Spleen (tissue), 11 donors: ENCODE results near the gene NUTM2D. TPM values are rescaled to one million over a fixed set of nuclear protein-coding genes. Genes with fewer than 3 reads are reported as not detected.
"Not testable (repeated sequence)": the region's sequence is repeated elsewhere in the genome, so short reads cannot be mapped to it uniquely, and the experiment has no call there.

Source experiments
- DNase-seq: peaks from one replicate; pipeline ENCODE4 v3.0.0-alpha.2; 2020
- H3K27ac ChIP-seq, 8 donors: fragments of 200-600 bp; sonication (generic) in 7 of 8; 1 replicate in 4 of 8; 2 replicates in 4 of 8; pipeline versions ENCODE4 v1.5.0 to v1.8.0; 2016 to 2021; ENCODE audit warnings: inconsistent platforms in 4 of 8, mild to moderate bottlenecking in 4 of 8, moderate library complexity in 1 of 8
- H3K27me3 ChIP-seq, 7 donors: fragments of 200-600 bp; sonication (generic) in 6 of 7; replicated peaks in 1 of 7; 1 replicate in 4 of 7; 2 replicates in 3 of 7; pipeline versions ENCODE4 v1.5.0 to v1.8.0; 2016 to 2021; ENCODE audit warnings: inconsistent platforms in 3 of 7, mild to moderate bottlenecking in 1 of 7
- H3K36me3 ChIP-seq, 6 donors: fragments of 200-600 bp; sonication (generic) in 5 of 6; 1 replicate in 4 of 6; 2 replicates in 2 of 6; pipeline versions ENCODE4 v1.5.0 to v1.8.0; 2016 to 2021; ENCODE audit warnings: inconsistent platforms in 2 of 6
- H3K4me1 ChIP-seq, 6 donors: fragments of 200-600 bp; sonication (generic) in 5 of 6; 1 replicate in 3 of 6; 2 replicates in 3 of 6; pipeline versions ENCODE4 v1.5.0 to v1.8.0; 2016 to 2021; ENCODE audit warnings: inconsistent platforms in 3 of 6
- H3K4me3 ChIP-seq, 8 donors: fragments of 200-600 bp; sonication (generic) in 7 of 8; 1 replicate in 4 of 8; 2 replicates in 4 of 8; pipeline versions ENCODE4 v1.5.0 to v1.8.0; 2016 to 2021; ENCODE audit warnings: inconsistent platforms in 4 of 8, mild to moderate bottlenecking in 4 of 8, moderate library complexity in 2 of 8
- H3K9me3 ChIP-seq, 8 donors: fragments of 200-600 bp; sonication (generic) in 7 of 8; 1 replicate in 4 of 8; 2 replicates in 4 of 8; pipeline versions ENCODE4 v1.5.0 to v1.8.0; 2016 to 2021; ENCODE audit warnings: inconsistent platforms in 4 of 8
- POLR2AphosphoS5 ChIP-seq, 3 donors: sonication (generic); formaldehyde crosslinking; IDR thresholded peaks; one replicate each; pipeline ENCODE4 v1.5.1; 2017; ENCODE audit warnings: antibody characterized with exemption in 3 of 3
- WGBS, 5 donors: extraction: QIAGEN DNeasy Blood & Tissue Kit in 3 of 5; methylation state at CpG; one replicate each; pipeline versions ENCODE4 v1.1.5 to v1.1.7; 2013 to 2018; 5-methylcytosine and 5-hydroxymethylcytosine counted together
- intact Hi-C: fragments of 100-400 bp; cut with DNase I; formaldehyde crosslinking; loops from one replicate; pipeline ENCODE4 v1.15.0; 2023; ENCODE audit warnings: low total_unique reads
- polyA plus RNA-seq, 3 donors: library from polyadenylated mRNA; stranded (reverse); fragments of 200-250 nt; gene quantifications; one replicate each; pipeline ENCODE4 v1.2.1, GENCODE V29; 2013
- total RNA-seq, 7 donors: library from RNA; depleted of rRNA in 3 of 7; stranded (reverse); fragments of >200 nt in 3 of 7; fragmentation: NEBNext Ultra II Directional in 4 of 7; extraction: Animal tissue kit (Norgen Biotek cat#: 25700) in 4 of 7; gene quantifications; one replicate each; pipeline versions ENCODE4 v1.1.0 to v1.2.1, GENCODE V29; 2016 to 2021
- TF ChIP-seq, protein P1 (sequence below), 11 experiments: fragments of 200-600 bp in 7 of 11; fragments of 450-650 bp in 4 of 11; sonication (generic) in 4 of 11; IDR thresholded peaks in 8 of 11; conservative IDR thresholded peaks in 3 of 11; 1 replicate in 7 of 11; 2 replicates in 4 of 11; pipeline versions ENCODE4 v1.4.0 to v1.8.0; 2016 to 2021; ENCODE audit warnings: antibody characterized with exemption in 11 of 11, inconsistent platforms in 4 of 11, mild to moderate bottlenecking in 1 of 11
- donor health status: healthy with polysubstance abuse.
- donor health status: DM: no; HTN: no; CAD: no; lungs with moderate emphysema.
- donor health status: DM: no; HTN: no; CAD: no.
- donor health status: Bipolar disorder and iron deficiency.
- donor health status: healthy.
- donor health status: DM: no; HTN: no; CAD: no.
- donor health status: DM: yes; HTN: yes; CAD: no.

NUTM2D gene
- total and polyA plus RNA-seq, 10 donors: 1.2 to 8.1 (median 3.8) TPM

DNA sequence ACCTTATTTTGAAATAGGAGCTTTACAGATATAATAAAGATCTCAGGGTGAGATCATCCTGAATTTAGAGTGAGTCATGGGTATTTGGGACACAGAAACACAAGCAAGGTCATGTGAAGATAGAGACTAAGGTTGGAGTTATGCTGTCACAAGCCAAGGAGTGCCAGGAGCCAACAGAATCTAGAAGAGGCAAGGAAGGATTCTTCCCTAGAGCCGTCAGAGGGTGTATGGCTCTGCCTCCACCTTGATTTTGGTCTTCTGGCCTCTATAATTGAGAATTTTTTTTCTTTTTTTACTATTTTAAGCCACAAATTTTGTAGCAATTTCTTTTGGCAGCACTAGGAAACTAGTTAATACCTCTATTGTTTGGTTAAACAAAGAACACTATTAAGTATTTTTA is 24.9 kb upstream of the NUTM2D start:
- H3K27me3 ChIP-seq, DNase-seq, H3K27ac ChIP-seq, intact Hi-C loops, H3K4me3 ChIP-seq, H3K4me1 ChIP-seq, H3K9me3 ChIP-seq: not testable (repeated sequence)
- peaks cover 0 to 41% (median 0%) of the 10 kb centered on the region in 6 donors for H3K36me3 ChIP-seq
- 95 to 100% (median 96%) methylated on average over 1 of the region's 1 CpG for WGBS, 5 donors

DNA sequence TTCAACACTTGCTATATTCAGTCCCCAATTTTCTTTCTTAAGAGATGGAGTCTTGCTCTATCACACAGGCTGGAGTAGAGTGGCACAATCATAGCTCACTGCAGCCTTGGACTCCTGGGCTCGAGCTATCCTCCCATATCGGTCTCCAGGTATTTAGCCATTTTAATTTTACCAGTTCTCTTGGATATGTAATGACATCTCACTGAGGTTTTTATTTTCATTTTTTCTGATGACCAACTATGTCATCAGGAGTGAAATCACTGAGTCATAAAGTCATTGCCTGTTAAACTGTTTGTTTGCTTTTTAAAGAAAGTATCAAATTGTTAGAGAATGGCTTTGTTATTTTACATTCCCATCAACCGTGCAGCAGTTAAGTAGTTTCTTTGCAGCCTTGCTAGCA is 17.1 kb upstream of the NUTM2D start:
- WGBS, 5 donors: 69 to 84% (median 75%) methylated on average over 3 of the region's 3 CpGs
- Histone ChIP-seq H3K36me3 (peaks cover 0 to 15% (median 0%) of the 10 kb centered on the region in 6 donors), H3K4me1 (peaks cover 0 to 32% (median 14%) of the 10 kb centered on the region in 6 donors)
- H3K27me3 ChIP-seq, DNase-seq, intact Hi-C loops, H3K27ac ChIP-seq, H3K4me3 ChIP-seq, H3K9me3 ChIP-seq: not testable (repeated sequence)

DNA sequence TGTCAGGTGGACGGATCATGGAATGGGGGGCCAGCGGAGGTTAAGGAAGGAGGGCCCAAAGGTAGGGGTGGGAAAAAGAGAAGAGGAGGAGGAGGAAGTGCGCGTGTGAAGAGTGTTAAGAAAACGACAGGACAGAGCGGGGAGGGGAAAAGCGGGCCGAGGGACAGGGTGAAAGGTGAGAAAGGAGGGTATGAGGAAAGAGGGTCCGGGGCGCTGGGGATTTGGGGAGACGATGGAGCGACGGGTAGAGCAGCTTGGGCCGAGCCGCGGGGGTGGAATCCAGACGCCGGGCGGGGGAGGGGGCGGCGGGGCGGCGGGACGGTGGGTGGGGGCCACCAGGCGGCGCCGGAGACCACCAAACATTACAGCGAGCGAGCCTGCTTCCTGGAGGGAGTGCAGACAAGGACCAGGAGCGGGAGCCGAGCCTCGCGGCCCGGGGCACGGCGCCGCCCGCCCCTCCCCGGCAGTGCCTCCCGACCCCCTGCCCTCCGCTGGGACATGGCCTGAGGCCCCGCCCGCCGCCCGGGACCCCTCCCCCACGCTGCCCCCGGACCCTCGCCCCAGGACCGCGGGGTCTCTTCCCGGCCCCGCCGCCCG is 15.9 kb upstream of the NUTM2D start:
- peak overlapping the region in 7 of 8 donors; percentile 43 to 75 (median 59) for H3K4me3 ChIP-seq
- intact Hi-C loops, H3K27me3 ChIP-seq, H3K36me3 ChIP-seq, H3K9me3 ChIP-seq: not testable (repeated sequence)
- peak; percentile 78 for DNase-seq
- peak overlapping the region in 7 of 8 donors; percentile 86 to 92 (median 90) for H3K27ac ChIP-seq
- 0 to 4% (median 0%) methylated on average over 4 to 16 of the region's 54 CpGs for WGBS, 5 donors
- peaks cover 0 to 32% (median 14%) of the 10 kb centered on the region in 6 donors for H3K4me1 ChIP-seq

DNA sequence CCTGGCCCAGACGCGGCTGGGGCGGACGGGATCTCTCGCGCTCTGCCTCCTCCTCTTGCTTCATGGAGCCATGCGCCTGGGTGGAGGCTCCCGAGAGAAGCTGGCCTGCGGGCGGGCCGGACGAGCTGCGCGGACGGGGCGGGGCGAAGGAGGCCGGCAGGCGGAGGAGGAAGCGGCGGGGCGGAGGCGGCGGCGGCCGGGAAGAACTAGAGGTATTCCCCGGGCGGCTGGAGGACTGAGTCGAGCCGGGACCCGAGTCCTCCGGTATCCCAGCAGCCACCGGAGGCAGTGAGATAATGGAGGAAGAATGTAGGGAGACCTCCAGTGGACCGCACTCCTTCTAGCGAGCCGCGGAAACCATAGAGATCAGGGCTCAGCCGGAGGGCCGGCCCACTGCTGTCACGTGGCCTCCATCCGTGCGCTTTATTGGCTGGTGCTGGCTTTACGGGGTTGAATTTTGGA is 15.3 kb upstream of the NUTM2D start:
- Histone ChIP-seq H3K27ac (peak overlapping the region; percentile 72 to 92 (median 89)), H3K4me1 (peaks cover 0 to 32% (median 14%) of the 10 kb centered on the region in 6 donors), H3K4me3 (peak overlapping the region; percentile 25 to 75 (median 54))
- TF ChIP-seq, protein P1, sequence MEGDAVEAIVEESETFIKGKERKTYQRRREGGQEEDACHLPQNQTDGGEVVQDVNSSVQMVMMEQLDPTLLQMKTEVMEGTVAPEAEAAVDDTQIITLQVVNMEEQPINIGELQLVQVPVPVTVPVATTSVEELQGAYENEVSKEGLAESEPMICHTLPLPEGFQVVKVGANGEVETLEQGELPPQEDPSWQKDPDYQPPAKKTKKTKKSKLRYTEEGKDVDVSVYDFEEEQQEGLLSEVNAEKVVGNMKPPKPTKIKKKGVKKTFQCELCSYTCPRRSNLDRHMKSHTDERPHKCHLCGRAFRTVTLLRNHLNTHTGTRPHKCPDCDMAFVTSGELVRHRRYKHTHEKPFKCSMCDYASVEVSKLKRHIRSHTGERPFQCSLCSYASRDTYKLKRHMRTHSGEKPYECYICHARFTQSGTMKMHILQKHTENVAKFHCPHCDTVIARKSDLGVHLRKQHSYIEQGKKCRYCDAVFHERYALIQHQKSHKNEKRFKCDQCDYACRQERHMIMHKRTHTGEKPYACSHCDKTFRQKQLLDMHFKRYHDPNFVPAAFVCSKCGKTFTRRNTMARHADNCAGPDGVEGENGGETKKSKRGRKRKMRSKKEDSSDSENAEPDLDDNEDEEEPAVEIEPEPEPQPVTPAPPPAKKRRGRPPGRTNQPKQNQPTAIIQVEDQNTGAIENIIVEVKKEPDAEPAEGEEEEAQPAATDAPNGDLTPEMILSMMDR (IDR thresholded peaks at IDR 0.05 in 8 of 11, conservative IDR thresholded peaks at IDR 0.05 in 3 of 11): peak in 2 of 11 experiments; percentile 10 to 11
- TF ChIP-seq POLR2AphosphoS5 (IDR thresholded peaks at IDR 0.05): peak; percentile 38 to 82 (median 75)
- intact Hi-C loops, H3K27me3 ChIP-seq, H3K9me3 ChIP-seq, H3K36me3 ChIP-seq: not testable (repeated sequence)
- peak; percentile 96 for DNase-seq
- WGBS, 5 donors: 0 to 1% (median 1%) methylated on average over 7 to 41 of the region's 43 CpGs

DNA sequence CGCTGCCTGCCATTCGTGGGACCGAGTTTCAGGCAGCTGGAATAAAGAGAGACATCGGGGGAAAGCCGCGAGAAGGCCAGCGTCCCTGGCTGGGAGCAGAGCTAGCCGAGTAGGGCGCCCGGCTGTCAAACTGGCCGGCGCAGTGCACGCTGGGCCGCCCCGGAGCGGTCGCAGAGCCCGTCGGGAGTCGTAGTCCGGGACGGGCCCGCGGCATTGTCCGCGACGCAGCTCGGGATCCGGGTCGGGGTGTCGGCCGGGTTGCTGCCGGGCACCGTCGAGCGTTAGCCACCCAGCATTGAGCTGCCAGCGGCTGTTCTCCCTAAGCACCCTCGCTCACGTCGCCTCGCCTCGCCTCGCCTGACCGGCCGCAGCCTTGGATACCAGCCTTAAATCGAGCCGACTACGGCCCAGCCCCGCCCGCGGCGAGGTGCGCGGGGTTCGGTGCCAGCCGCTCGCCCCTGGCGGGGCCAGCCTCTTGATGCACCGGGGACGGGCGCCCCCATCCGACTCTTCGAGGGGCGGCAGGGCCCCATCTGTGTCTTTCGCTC is 14.8 kb upstream of the NUTM2D start:
- intact Hi-C loops, H3K9me3 ChIP-seq, H3K36me3 ChIP-seq, H3K27me3 ChIP-seq: not testable (repeated sequence)
- peak; percentile 40 to 84 (median 51) for TF ChIP-seq POLR2AphosphoS5 (IDR thresholded peaks at IDR 0.05)
- TF ChIP-seq, protein P1 (IDR thresholded peaks at IDR 0.05 in 8 of 11, conservative IDR thresholded peaks at IDR 0.05 in 3 of 11): peak in 10 of 11 experiments; percentile 34 to 72 (median 58)
- DNase-seq: peak; percentile 97
- Histone ChIP-seq H3K4me3 (peak overlapping the region; percentile 25 to 75 (median 54)), H3K4me1 (peaks cover 0 to 32% (median 14%) of the 10 kb centered on the region in 6 donors), H3K27ac (peak overlapping the region; percentile 72 to 92 (median 89))
- 0 to 1% (median 0%) methylated on average over 7 to 59 of the region's 65 CpGs for WGBS, 5 donors

DNA sequence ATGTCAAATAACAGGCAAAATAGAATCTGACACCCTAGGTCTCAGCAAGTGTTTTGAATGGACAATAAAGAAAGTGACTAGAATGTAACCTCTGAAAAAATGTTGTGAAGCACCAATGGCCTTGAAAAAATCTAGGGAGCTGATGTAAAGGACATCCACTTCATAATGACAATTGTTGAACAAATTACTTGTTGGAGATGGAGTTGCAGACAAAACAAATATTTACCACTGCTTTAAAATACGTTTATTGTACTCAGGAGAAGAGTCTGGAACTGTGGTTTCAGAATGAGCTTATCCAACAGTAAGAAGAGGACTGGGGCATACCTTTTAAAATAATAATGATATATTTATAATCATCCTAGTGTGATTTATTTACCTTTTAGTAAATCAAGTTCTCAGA is 11.8 kb upstream of the NUTM2D start:
- H3K27me3 ChIP-seq, H3K9me3 ChIP-seq, H3K4me3 ChIP-seq, intact Hi-C loops, DNase-seq, H3K36me3 ChIP-seq: not testable (repeated sequence)
- H3K27ac ChIP-seq: peak overlapping the region in 1 of 8 donors; percentile 15
- H3K4me1 ChIP-seq: peaks cover 0 to 18% (median 7%) of the 10 kb centered on the region in 6 donors
- 44 to 69% (median 67%) methylated on average over 1 of the region's 1 CpG for WGBS, 5 donors

DNA sequence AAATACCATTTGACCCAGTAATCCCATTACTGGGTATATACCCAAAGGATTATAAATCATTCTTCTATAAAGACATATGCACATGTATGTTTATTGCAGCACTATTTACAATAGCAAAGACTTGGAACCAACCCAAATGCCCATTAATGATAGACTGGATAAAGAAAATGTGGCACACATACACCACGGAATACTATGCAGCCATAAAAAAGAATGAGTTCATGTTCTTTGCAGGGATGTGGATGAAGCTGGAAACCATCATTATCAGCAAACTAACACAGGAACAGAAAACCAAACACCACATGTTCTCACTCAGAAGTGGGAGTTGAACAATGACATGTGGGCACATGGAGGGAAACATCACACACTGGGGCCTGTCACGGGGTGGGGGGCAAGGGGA is 7.4 kb upstream of the NUTM2D start:
- WGBS, 5 donors: 93 to 100% (median 98%) methylated on average over 1 to 2 of the region's 2 CpGs
- H3K9me3 ChIP-seq, H3K27me3 ChIP-seq, H3K36me3 ChIP-seq, H3K4me3 ChIP-seq, DNase-seq, H3K27ac ChIP-seq, intact Hi-C loops, H3K4me1 ChIP-seq: not testable (repeated sequence)

DNA sequence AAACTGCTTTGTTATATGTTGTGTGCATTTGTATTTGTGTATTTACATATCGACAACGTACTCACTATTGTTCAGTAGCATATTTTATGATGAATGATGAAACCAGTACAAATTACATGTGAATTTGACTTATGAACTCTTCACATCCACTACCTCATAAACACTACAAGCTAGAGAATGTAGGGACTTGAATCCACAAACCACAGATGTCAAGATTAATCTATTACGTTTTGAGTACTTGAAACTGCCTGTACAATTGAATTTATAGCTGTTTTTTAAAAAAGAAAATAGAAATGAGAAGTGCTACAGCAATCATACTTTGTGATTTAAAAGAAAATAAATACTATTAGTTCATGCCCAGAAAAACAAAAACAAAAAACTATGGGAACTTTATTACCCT is 4.7 kb upstream of the NUTM2D start:
- H3K27me3 ChIP-seq, H3K36me3 ChIP-seq, intact Hi-C loops, H3K4me1 ChIP-seq, H3K4me3 ChIP-seq, DNase-seq, H3K27ac ChIP-seq, H3K9me3 ChIP-seq: not testable (repeated sequence)
- WGBS, 5 donors: 37 to 61% (median 42%) methylated on average over 3 of the region's 3 CpGs

DNA sequence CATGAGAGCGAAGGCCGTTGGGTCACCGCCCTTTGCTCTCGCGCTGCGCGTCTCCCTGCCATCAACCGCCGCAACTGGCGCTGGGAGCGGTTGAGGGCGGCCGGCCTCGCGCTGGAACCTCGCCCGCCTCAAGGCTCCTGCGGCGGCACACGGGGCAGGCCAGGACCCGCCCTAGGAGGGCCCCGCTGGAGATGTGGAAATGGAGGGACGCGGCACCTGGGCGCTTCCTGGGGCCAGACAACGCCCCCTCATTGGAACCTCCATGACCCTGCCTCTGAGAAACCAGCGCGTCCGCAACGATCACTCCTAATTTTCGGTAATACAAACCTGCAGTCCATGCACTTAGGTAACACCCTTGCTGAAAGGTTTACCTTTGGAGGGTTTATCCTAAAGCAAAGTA is 2.4 kb upstream of the NUTM2D start:
- H3K27ac ChIP-seq, intact Hi-C loops: not testable (repeated sequence)
- WGBS, 5 donors: 91 to 97% (median 95%) methylated on average over 9 to 22 of the region's 31 CpGs; no CpG with 5 or more reads in 1 of the 5 donors

More for the DNA sequence above, 2.4 kb upstream of the NUTM2D start:
- not testable (repeated sequence) for H3K27me3 ChIP-seq, H3K36me3 ChIP-seq, H3K4me1 ChIP-seq, DNase-seq, H3K9me3 ChIP-seq, H3K4me3 ChIP-seq
